ENCODE data around the gene SERTAD2.

Gene SERTAD2

GRCh38 chr2:64665709-64666108 is 12.0 kb upstream of the SERTAD2 start:
- TF ChIP-seq CTCF (conservative IDR thresholded peaks at IDR 0.05; ENCODE audit: low read depth, low read length) = no peak
- no peak overlapping the region for H3K4me3 ChIP-seq (ENCODE audit: low read length)
- DNase-seq (ENCODE audit: low read depth) = no peak

GRCh38 chr2:64663402-64663801 is 9.7 kb upstream of the SERTAD2 start:
- no peak overlapping the region for H3K4me3 ChIP-seq (ENCODE audit: low read length)
- no peak for TF ChIP-seq CTCF (conservative IDR thresholded peaks at IDR 0.05; ENCODE audit: low read depth, low read length)
- DNase-seq (ENCODE audit: low read depth) = no peak

GRCh38 chr2:64661741-64662169 is 8.0 kb upstream of the SERTAD2 start:
- no peak overlapping the region for H3K4me3 ChIP-seq (ENCODE audit: low read length)
- no peak for DNase-seq (ENCODE audit: low read depth)

GRCh38 chr2:64659252-64659651 is 5.5 kb upstream of the SERTAD2 start:
- no peak overlapping the region for H3K4me3 ChIP-seq (ENCODE audit: low read length)
- no peak for DNase-seq (ENCODE audit: low read depth)

More at GRCh38 chr2:64661741-64662169, 8.0 kb upstream of the SERTAD2 start:
- no peak for TF ChIP-seq CTCF (conservative IDR thresholded peaks at IDR 0.05; ENCODE audit: low read depth, low read length)

GRCh38 chr2:64658269-64658668 is 4.6 kb upstream of the SERTAD2 start:
- no peak for DNase-seq (ENCODE audit: low read depth)
- no peak for TF ChIP-seq CTCF (conservative IDR thresholded peaks at IDR 0.05; ENCODE audit: low read depth, low read length)
- H3K4me3 ChIP-seq (ENCODE audit: low read length) = no peak overlapping the region

More at GRCh38 chr2:64659252-64659651, 5.5 kb upstream of the SERTAD2 start:
- no peak for TF ChIP-seq CTCF (conservative IDR thresholded peaks at IDR 0.05; ENCODE audit: low read depth, low read length)

GRCh38 chr2:64657411-64657810 is 3.7 kb upstream of the SERTAD2 start:
- no peak for TF ChIP-seq CTCF (conservative IDR thresholded peaks at IDR 0.05; ENCODE audit: low read depth, low read length)
- no peak overlapping the region for H3K4me3 ChIP-seq (ENCODE audit: low read length)
- DNase-seq (ENCODE audit: low read depth) = no peak

GRCh38 chr2:64656379-64656778 is 2.7 kb upstream of the SERTAD2 start:
- DNase-seq (ENCODE audit: low read depth) = no peak
- no peak overlapping the region for H3K4me3 ChIP-seq (ENCODE audit: low read length)
- no peak for TF ChIP-seq CTCF (conservative IDR thresholded peaks at IDR 0.05; ENCODE audit: low read depth, low read length)
